IPS-NIHi11 (cell line): ENCODE data around the gene NIPA2.

ENCODE experiments used
- DNase-seq: peaks from one replicate; pipeline ENCODE4 v3.0.0; 2012; ENCODE audit warnings: mixed read lengths, low spot score

NIPA2 gene

DNA sequence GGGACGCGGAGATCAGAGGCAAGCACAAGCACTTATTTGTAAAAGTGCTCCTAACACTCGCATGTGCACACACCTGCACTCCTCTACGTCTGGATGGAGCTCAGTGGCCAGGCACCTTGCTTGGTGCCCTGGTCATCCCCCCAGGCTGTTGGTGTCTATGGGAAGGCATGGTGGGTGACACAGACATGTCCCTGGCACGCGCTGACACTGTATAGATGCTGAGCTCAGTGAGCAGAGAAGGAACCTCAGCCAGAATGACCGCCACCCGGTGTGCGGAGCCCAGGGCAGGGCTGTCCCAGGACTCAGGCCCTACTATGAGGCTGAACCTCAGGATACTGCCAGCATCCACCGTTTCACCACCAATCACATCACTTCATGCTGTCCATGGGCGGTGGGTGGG is 64.5 kb downstream of the NIPA2 start:
- no peak for DNase-seq

DNA sequence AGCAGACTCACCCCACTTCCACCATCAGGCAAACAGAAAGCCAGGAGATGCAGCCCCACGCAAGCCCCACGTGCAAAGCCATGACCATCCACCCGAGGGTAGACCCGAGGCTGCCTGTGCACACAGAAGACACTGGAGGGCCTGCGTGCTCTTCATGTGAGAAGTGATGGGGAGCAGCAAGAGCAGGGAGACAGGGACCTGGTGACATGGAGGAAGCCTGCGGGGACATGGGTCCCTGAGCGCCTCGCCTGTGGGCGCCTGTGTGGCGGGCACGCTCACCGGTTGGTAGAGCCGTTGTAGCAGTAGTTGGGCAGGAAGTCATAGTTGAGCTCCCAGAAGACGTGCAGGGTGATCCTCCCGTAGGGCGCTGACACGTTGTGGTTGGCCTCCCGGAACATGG is 65.0 kb downstream of the NIPA2 start:
- DNase-seq: no peak

DNA sequence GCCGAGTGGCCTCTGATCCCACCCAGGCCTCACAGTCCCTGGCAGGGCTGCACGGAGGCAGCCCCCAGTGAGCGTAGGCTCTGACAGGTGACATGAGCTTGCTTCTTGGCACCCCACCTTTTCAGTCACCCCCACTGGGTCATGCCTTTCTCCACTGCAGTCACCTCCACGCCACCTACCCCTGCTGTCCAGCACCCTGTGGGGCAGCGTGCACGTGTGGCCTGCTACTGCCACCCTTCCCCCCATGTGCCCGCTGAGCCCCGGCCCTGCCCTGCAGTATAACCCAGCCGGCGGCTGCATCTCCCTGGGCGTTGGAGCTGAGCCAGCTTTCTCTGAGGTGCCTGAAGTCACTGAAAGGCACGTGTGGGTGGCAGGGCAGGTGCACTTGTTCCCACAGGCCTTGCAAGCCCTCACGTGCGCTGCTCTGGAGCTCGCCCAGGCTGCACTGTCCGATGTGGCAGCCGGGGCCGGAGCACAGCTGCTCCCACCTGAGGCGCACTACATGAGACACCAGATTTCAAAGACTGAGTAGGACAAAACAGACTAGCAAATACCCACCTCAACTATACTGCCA is 65.6 kb downstream of the NIPA2 start:
- DNase-seq: no peak

DNA sequence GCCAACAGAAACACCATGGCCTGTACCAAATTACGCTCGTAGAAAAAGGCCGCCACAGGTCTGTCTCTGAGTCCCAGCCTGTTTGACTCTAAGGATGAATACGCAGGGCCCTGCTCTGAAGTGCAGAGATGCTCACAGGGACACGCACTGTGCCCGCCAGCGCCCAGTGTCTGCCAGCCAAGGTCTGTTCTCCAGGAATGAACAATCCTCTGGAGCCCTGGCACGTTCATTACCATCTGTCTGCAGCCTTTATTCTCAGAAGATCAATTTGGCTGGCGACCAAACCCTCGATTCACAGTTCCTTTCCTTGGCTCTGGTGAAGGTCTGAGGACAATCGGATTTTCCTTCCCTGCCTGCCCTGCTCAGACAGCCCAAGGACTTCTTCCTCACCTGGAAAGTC is 66.3 kb downstream of the NIPA2 start:
- no peak for DNase-seq

DNA sequence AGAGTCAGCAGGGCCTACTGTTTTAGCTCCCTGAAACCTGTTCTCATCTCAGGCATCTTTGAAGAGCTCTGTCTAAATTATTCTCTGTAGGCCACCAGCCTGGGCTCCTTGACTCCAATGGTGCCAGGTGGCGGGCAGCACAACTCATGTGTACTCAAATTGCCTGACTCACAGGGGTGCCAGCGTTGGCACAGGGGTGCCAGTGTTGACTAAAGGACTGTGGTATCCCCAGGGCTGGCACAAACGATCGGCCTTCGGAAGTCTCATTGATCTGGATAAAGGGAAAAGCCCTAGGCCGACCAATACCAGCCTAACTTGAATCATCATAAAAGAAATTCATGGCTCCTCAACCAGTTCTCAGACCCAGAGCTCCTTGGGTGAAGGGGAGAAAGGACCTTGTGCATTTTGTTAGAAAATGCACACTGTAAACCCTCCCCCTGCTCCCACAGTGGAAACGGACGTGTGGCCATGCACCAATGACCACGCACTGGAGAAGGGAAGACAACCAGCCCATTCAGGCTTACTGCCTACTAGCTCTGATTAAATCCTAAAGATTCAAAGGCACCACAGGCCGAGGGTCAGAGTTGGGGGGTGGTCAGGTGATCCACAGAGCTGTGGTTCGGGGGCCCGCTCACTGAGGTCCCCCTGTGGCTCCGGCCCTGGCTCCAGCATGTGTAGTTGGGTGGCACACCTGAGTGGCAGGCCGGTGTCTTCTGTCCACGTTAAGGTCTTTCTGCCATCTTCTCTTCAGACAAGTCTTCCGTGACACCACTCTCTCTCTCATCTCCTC is 68.9 kb downstream of the NIPA2 start:
- DNase-seq: no peak

DNA sequence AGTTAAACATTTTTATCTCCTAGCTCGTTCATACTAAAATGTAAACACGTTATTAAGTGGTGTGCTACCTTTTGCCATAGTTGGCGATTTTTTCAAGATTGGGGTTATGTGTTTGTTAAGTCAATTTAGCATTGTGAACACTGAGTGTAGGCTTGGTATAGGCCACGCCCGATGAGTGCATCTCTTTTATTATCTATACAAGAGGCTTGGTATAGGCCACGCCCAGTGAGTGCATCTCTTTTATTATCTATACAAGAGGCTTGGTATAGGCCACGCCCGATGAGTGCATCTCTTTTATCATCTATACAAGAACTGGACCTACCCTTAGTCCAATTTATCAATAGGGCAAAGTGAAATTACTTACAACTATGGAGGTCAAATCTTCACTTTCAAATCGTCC is 70.4 kb downstream of the NIPA2 start:
- no peak for DNase-seq

DNA sequence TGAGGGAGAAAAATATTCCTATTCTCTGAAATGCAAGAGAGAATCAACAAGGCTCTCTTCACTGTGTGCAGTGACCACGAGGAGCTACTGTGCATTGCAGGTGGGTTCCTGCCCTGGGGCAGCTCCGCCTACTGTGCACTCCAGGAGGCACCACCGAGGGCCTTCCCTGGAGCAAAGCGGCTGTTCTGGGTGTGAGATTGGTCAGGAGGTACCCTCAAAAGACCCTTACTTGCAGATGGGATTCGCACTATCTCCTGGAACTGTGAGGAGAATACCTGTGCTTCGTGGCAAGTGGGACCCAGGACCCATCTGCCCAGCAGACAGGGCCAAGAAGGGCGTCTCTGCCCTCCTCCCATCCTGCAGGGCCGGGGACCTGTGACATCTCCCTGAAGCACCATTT is 72.8 kb downstream of the NIPA2 start:
- DNase-seq: no peak

DNA sequence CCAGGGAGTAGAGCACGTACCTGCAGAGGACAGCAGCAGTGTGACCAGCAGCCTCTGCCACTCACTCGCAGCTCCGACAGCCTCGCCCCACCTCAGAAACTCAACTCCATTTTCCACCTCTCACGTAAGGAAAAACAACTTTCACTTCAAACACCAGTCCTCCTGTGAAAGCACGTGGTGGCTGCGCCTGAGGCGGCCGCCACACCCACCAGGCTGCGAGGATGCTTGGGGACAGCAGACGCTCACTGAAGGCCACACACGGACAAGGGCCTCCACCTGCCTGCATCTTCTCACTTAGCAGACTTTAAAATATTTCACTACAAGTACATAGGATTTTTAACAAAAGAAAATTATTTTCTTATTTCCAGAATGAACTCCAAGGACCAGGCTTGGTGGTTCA is 73.8 kb downstream of the NIPA2 start:
- DNase-seq: no peak

DNA sequence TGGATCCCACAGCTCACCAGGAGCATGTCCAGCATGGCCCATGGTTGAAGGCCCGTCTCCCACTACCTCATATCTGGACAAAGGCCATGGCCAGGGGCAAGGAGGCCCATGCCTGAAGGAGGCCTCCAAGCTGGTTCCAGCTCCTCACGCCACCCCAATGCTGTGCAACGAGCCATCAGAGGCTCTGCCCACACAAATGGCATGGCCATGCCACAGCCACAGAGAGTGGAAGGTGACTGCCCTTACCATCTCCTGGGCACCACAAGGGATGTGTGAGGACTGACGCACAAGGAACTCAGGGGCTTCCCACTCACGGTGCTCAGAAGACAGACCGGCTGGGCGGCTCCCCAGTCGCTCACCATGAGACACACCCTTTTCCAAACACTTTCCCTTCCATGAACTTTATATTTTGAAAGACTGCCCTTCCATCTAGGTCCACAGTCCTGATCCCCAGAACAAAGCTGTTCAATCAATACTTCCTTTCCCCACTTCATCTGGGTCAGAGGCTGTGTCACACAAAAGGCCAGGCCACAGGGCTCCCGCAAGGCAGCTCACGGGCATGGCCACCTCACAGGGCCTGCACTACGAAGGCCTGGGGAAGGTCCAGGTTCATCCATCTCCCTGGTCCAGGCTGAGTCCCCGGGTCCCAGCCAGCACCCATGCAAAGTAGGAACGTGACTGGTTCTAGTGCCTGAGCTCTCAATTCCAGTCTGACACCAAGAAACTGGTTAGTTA is 75.3 kb downstream of the NIPA2 start:
- no peak for DNase-seq

DNA sequence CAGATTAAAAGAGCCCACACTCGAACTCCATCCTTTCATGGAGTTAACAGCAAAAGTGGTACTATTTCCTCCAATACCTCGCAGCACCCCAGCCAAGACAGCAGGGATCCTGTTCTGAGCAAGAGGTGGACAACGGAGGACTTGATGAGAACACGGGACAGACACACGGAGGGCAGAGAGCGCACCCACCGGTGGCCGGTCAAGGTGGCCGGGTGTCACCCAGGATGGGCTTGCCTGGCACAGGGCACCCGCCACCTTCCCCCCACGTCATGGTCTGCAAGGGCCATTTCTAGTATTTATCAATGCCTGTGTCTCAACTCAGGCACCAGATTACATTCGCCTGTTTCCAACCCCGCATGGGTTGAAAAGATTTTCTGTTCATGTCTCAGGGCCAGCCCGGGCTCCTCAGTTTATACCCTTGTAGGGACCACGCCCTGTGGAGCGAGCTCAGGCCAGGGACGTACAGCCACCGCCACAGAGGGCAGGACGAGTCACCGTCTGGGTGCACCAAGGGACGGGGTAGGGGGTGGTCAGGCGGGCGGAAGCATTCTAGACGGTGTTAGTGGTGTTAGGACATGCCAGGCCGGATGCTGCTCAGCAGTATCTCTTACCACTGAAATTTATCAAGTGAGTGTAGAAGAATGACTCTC is 77.5 kb downstream of the NIPA2 start:
- no peak for DNase-seq

DNA sequence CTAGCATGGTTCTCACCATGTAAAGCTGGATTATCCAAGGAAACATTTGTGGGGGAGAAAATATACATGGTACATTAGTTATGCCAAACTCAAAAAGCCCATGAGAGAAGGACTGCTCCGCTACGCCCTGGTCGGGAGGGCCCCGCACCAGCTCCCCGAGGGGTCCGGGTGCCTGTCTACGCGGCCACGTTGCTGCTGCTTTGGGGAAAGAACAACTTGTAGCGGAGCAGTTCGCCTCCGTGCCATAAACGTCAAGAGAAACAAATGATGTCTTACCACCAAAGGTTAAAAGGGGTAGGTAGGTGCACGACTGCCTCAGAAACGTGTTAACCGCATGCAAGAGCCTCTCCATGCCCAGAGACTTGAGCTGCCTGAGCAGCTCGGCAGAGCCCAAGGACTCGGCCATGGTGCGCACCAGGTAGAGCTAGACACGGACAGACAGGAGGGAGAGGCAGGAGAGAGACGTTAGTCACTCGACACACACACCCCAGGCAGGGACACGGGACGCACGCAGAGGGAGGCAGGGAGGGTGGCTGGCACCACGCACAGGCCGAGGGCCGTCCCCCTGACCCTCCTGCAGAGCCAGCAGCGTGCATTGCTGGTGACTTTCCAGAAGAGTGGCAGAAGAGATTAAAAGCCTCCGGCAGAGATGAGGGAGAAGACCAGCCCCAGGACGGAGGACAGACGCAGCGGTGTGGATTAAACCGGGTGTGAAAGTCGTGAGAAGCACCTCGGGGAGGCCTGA is 78.3 kb downstream of the NIPA2 start:
- DNase-seq: no peak

DNA sequence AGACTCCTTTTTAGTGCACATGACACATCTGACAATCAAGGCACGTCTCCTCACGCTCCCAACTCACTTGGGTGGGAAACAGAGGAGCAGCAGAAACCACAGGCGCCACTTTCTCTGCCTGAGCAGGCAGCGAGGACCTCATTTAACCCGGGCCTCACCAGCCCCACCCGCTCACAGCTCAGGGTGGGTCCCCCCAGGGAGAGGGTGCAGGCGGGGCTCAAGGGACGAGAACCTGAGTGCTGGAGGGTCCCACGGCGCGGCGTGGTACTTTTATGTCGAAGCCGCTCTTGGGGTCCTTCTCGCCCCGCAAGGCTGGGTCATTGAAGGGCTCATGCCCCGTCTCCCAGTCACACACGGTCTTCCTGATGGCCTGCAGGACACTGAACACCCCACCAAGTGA is 79.1 kb downstream of the NIPA2 start:
- no peak for DNase-seq
